ENCODE measurements around the gene ASTN1.

The ASTN1 gene

DNA sequence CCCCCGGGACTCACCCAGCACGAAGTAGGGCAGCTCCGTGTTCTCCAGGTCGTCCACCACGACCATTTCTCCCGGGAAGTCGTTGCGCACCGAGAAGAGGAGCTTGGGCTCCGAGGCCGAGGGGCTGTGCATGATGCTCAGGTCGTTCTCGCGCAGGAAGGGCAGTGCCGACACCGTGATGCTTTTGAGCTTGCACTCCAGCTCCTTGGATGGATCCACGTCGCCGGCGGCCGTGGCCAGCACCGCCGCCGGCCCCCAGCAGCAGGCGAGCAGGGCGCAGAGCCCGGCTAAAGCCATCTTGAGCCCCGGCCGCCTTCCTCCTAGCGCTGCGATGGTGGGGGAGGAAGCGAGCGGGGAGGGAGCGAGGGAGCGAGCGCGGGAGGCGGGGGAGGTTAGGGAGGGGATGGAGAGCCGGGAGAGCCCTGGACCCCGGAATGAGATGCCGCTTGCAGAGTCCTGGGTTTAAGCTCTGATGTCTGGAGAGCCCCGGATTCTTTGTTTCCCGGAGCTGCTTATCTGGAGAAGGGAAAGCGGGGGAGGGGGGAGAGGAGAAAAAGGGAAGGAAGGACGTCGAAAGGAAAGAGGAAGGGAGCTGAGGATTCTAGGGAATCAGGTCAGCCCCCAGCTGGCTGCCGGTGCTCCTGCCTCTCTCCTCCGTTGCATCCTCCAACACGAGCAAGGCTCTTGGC lies at the start of gene ASTN1 (continued):
- no peak for TF ChIP-seq ZNF132 (tag by site-specific recombination; IDR thresholded peaks at IDR 0.05; ENCODE audit: borderline replicate concordance)
- no peak for TF ChIP-seq ZNF391 (tag by site-specific recombination; IDR thresholded peaks at IDR 0.05; ENCODE audit: borderline replicate concordance, low read depth)
- TF ChIP-seq ZNF266 (tag by site-specific recombination; IDR thresholded peaks at IDR 0.05; ENCODE audit: low read depth), result no peak
- no peak for TF ChIP-seq ZNF660 (tag by site-specific recombination; IDR thresholded peaks at IDR 0.05)
- no peak for TF ChIP-seq ZNF416 (tag by site-specific recombination; IDR thresholded peaks at IDR 0.05)
- TF ChIP-seq ZNF747 (tag by site-specific recombination; IDR thresholded peaks at IDR 0.05), result no peak
- TF ChIP-seq KLF16 (tag by site-specific recombination; IDR thresholded peaks at IDR 0.05), result peak; percentile 79
- TF ChIP-seq, protein P1, sequence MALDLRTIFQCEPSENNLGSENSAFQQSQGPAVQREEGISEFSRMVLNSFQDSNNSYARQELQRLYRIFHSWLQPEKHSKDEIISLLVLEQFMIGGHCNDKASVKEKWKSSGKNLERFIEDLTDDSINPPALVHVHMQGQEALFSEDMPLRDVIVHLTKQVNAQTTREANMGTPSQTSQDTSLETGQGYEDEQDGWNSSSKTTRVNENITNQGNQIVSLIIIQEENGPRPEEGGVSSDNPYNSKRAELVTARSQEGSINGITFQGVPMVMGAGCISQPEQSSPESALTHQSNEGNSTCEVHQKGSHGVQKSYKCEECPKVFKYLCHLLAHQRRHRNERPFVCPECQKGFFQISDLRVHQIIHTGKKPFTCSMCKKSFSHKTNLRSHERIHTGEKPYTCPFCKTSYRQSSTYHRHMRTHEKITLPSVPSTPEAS (tag by site-specific recombination; IDR thresholded peaks at IDR 0.05), result no peak; the same call in 1 of the 2 replicates
- TF ChIP-seq ZNF561 (tag by site-specific recombination; IDR thresholded peaks at IDR 0.05; ENCODE audit: borderline replicate concordance), result no peak
- TF ChIP-seq ZNF623 (tag by site-specific recombination; IDR thresholded peaks at IDR 0.05), result no peak
- TF ChIP-seq, protein P2, sequence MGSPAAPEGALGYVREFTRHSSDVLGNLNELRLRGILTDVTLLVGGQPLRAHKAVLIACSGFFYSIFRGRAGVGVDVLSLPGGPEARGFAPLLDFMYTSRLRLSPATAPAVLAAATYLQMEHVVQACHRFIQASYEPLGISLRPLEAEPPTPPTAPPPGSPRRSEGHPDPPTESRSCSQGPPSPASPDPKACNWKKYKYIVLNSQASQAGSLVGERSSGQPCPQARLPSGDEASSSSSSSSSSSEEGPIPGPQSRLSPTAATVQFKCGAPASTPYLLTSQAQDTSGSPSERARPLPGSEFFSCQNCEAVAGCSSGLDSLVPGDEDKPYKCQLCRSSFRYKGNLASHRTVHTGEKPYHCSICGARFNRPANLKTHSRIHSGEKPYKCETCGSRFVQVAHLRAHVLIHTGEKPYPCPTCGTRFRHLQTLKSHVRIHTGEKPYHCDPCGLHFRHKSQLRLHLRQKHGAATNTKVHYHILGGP (tag by site-specific recombination; IDR thresholded peaks at IDR 0.05), result no peak
- no peak for TF ChIP-seq ZNF548 (tag by site-specific recombination; IDR thresholded peaks at IDR 0.05)
- TF ChIP-seq GLIS2 (tag by site-specific recombination; IDR thresholded peaks at IDR 0.05), result peak; percentile 43
- TF ChIP-seq, protein P3, sequence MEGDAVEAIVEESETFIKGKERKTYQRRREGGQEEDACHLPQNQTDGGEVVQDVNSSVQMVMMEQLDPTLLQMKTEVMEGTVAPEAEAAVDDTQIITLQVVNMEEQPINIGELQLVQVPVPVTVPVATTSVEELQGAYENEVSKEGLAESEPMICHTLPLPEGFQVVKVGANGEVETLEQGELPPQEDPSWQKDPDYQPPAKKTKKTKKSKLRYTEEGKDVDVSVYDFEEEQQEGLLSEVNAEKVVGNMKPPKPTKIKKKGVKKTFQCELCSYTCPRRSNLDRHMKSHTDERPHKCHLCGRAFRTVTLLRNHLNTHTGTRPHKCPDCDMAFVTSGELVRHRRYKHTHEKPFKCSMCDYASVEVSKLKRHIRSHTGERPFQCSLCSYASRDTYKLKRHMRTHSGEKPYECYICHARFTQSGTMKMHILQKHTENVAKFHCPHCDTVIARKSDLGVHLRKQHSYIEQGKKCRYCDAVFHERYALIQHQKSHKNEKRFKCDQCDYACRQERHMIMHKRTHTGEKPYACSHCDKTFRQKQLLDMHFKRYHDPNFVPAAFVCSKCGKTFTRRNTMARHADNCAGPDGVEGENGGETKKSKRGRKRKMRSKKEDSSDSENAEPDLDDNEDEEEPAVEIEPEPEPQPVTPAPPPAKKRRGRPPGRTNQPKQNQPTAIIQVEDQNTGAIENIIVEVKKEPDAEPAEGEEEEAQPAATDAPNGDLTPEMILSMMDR (tag by site-specific recombination; IDR thresholded peaks at IDR 0.05), result peak; percentile 35; the same call in 1 of the 2 replicates
- TF ChIP-seq ZNF155 (tag by site-specific recombination; IDR thresholded peaks at IDR 0.05), result no peak
- TF ChIP-seq, protein P4, sequence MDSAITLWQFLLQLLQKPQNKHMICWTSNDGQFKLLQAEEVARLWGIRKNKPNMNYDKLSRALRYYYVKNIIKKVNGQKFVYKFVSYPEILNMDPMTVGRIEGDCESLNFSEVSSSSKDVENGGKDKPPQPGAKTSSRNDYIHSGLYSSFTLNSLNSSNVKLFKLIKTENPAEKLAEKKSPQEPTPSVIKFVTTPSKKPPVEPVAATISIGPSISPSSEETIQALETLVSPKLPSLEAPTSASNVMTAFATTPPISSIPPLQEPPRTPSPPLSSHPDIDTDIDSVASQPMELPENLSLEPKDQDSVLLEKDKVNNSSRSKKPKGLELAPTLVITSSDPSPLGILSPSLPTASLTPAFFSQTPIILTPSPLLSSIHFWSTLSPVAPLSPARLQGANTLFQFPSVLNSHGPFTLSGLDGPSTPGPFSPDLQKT (IDR thresholded peaks at IDR 0.05; ENCODE audit: borderline replicate concordance, low read depth, low read length), result no peak
- no peak for TF ChIP-seq ZNF223 (tag by site-specific recombination; IDR thresholded peaks at IDR 0.05)
- TF ChIP-seq, protein P5, sequence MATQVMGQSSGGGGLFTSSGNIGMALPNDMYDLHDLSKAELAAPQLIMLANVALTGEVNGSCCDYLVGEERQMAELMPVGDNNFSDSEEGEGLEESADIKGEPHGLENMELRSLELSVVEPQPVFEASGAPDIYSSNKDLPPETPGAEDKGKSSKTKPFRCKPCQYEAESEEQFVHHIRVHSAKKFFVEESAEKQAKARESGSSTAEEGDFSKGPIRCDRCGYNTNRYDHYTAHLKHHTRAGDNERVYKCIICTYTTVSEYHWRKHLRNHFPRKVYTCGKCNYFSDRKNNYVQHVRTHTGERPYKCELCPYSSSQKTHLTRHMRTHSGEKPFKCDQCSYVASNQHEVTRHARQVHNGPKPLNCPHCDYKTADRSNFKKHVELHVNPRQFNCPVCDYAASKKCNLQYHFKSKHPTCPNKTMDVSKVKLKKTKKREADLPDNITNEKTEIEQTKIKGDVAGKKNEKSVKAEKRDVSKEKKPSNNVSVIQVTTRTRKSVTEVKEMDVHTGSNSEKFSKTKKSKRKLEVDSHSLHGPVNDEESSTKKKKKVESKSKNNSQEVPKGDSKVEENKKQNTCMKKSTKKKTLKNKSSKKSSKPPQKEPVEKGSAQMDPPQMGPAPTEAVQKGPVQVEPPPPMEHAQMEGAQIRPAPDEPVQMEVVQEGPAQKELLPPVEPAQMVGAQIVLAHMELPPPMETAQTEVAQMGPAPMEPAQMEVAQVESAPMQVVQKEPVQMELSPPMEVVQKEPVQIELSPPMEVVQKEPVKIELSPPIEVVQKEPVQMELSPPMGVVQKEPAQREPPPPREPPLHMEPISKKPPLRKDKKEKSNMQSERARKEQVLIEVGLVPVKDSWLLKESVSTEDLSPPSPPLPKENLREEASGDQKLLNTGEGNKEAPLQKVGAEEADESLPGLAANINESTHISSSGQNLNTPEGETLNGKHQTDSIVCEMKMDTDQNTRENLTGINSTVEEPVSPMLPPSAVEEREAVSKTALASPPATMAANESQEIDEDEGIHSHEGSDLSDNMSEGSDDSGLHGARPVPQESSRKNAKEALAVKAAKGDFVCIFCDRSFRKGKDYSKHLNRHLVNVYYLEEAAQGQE (tag by site-specific recombination; IDR thresholded peaks at IDR 0.05), result no peak
- no peak for TF ChIP-seq ZNF571 (tag by site-specific recombination; IDR thresholded peaks at IDR 0.05)
- TF ChIP-seq, protein P6, sequence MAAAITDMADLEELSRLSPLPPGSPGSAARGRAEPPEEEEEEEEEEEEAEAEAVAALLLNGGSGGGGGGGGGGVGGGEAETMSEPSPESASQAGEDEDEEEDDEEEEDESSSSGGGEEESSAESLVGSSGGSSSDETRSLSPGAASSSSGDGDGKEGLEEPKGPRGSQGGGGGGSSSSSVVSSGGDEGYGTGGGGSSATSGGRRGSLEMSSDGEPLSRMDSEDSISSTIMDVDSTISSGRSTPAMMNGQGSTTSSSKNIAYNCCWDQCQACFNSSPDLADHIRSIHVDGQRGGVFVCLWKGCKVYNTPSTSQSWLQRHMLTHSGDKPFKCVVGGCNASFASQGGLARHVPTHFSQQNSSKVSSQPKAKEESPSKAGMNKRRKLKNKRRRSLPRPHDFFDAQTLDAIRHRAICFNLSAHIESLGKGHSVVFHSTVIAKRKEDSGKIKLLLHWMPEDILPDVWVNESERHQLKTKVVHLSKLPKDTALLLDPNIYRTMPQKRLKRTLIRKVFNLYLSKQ (tag by site-specific recombination; IDR thresholded peaks at IDR 0.05; ENCODE audit: borderline replicate concordance), result no peak
- no peak for TF ChIP-seq ZNF157 (tag by site-specific recombination; IDR thresholded peaks at IDR 0.05)
- TF ChIP-seq, protein P7, sequence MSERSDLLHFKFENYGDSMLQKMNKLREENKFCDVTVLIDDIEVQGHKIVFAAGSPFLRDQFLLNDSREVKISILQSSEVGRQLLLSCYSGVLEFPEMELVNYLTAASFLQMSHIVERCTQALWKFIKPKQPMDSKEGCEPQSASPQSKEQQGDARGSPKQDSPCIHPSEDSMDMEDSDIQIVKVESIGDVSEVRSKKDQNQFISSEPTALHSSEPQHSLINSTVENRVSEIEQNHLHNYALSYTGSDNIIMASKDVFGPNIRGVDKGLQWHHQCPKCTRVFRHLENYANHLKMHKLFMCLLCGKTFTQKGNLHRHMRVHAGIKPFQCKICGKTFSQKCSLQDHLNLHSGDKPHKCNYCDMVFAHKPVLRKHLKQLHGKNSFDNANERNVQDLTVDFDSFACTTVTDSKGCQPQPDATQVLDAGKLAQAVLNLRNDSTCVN (tag by site-specific recombination; optimal IDR thresholded peaks at IDR 0.05), result peak; percentile 61
- no peak for TF ChIP-seq YY2 (tag by site-specific recombination; IDR thresholded peaks at IDR 0.05)
- 0 out of 2 replicates have a peak, but pooled peaks have one; percentile 13 for TF ChIP-seq IKZF3 (tag by site-specific recombination; IDR thresholded peaks at IDR 0.05)
- peak; percentile 27; the same call in 1 of the 2 replicates for TF ChIP-seq ZNF366 (tag by site-specific recombination; conservative IDR thresholded peaks at IDR 0.05)
